PC-9 (cell line): ENCODE results near the gene TSSK2.

Source experiments
- EZH2 ChIP-seq: fragments of 200-600 bp; sonication (generic); IDR thresholded peaks from 2 replicates; pipeline ENCODE4 v1.8.0; 2017; ENCODE audit warnings: antibody characterized with exemption, low read depth
- TF ChIP-seq, protein P1 (sequence below): fragments of 200-600 bp; sonication (generic); conservative IDR thresholded peaks from 2 replicates; pipeline ENCODE4 v1.6.1; 2017; ENCODE audit warnings: mixed run types, antibody characterized with exemption, mild to moderate bottlenecking, moderate library complexity

DNA sequence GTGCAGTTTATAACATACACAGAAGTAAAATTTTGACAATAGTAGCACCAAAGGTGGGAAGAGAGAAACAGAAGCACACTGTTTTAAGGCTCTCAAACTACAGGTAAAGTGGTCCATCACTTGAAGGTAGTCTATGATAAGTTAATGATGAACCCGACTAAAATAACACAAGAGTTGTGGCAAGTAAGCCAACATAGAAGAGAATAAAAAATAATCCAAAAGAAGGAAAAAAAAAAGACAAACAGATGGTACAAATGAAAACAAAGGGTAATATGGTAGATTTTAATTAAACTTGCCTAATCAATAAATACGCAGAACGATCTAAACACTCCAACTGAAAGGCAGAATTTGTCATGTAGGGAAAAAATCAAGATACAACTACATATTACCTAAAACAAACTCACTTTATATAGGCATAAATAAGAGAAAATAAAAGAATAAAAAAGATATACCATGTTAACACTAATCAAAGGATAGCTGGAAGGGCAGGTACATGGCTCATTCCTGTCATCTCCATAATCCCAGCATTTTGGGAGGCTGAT, 40.5 kb upstream of the TSSK2 start:
- TF ChIP-seq, protein P1, sequence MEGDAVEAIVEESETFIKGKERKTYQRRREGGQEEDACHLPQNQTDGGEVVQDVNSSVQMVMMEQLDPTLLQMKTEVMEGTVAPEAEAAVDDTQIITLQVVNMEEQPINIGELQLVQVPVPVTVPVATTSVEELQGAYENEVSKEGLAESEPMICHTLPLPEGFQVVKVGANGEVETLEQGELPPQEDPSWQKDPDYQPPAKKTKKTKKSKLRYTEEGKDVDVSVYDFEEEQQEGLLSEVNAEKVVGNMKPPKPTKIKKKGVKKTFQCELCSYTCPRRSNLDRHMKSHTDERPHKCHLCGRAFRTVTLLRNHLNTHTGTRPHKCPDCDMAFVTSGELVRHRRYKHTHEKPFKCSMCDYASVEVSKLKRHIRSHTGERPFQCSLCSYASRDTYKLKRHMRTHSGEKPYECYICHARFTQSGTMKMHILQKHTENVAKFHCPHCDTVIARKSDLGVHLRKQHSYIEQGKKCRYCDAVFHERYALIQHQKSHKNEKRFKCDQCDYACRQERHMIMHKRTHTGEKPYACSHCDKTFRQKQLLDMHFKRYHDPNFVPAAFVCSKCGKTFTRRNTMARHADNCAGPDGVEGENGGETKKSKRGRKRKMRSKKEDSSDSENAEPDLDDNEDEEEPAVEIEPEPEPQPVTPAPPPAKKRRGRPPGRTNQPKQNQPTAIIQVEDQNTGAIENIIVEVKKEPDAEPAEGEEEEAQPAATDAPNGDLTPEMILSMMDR = no peak
- TF ChIP-seq EZH2 = no peak
